OCI-LY7 (cell line): Measurements from ENCODE around the gene MCCD1. TPM values are rescaled to one million over a fixed set of nuclear protein-coding genes. Genes with fewer than 3 reads are reported as not detected.

Experiments
- BruUV-seq: library from RNA; stranded (reverse); fragments of 400-500 nt; replicated peaks from 2 replicates; lab custom pipeline; 2021; lab: Mats Ljungman, UMichigan
- CTCF ChIA-PET: fragments of 300-600 bp; sonication (Branson Sonifier 250); formaldehyde crosslinking; loops from one replicate; lab custom pipeline; 2022; ENCODE audit warnings: antibody characterized with exemption; ENCODE audit not compliant: unreplicated experiment; lab: Charles Lee
- POLR2A ChIA-PET: fragments of 300-600 bp; sonication (Branson Sonifier 250); formaldehyde crosslinking; loops from one replicate; lab custom pipeline; 2022; ENCODE audit warnings: antibody characterized with exemption; lab: Charles Lee
- DNase-seq: peaks from one replicate; pipeline ENCODE4 v3.0.0-alpha.2; 2015; ENCODE audit warnings: low spot score
- H2AFZ ChIP-seq: fragments of 200-600 bp; sonication (generic), shearing (Covaris generic); 2 replicates; pipeline ENCODE4 v1.6.1; 2014; ENCODE audit warnings: mild to moderate bottlenecking, antibody characterized with exemption, low read length, moderate library complexity
- H3K27ac ChIP-seq: fragments of 200-600 bp; sonication (generic); 2 replicates; pipeline ENCODE4 v1.5.1; 2014; ENCODE audit warnings: mixed run types, low read depth, mild to moderate bottlenecking, moderate library complexity, low read length, inconsistent platforms; ENCODE audit not compliant: poor library complexity, severe bottlenecking
- H3K36me3 ChIP-seq: fragments of 200-600 bp; sonication (generic); 2 replicates; pipeline ENCODE4 v1.6.1; 2014; ENCODE audit warnings: mild to moderate bottlenecking, antibody characterized with exemption, low read length, moderate library complexity, mixed read lengths; ENCODE audit not compliant: insufficient read depth
- H3K4me1 ChIP-seq: fragments of 200-600 bp; sonication (generic); 2 replicates; pipeline ENCODE4 v1.5.1; 2014; ENCODE audit warnings: mild to moderate bottlenecking, low read length; ENCODE audit not compliant: insufficient read depth, poor library complexity, severe bottlenecking
- H3K4me2 ChIP-seq: fragments of 200-600 bp; sonication (generic); 2 replicates; pipeline ENCODE4 v1.6.1; 2014; ENCODE audit warnings: mild to moderate bottlenecking, low read length
- H3K4me3 ChIP-seq: fragments of 200-600 bp; sonication (generic); 2 replicates; pipeline ENCODE4 v1.5.1; 2014; ENCODE audit warnings: mild to moderate bottlenecking, low read depth, low read length; ENCODE audit not compliant: poor library complexity, severe bottlenecking
- H3K79me2 ChIP-seq: fragments of 200-600 bp; sonication (generic); 2 replicates; pipeline ENCODE4 v1.6.1; 2016; ENCODE audit warnings: low read depth, mild to moderate bottlenecking, low read length, moderate library complexity, mixed read lengths; ENCODE audit not compliant: insufficient read depth
- H3K9me2 ChIP-seq: fragments of 200-600 bp; sonication (generic); 2 replicates; pipeline ENCODE4 v1.6.1; 2016; ENCODE audit warnings: mild to moderate bottlenecking, low read length, mixed read lengths; ENCODE audit not compliant: insufficient read depth
- H3K9me3 ChIP-seq: fragments of 200-600 bp; sonication (generic); 2 replicates; pipeline ENCODE4 v1.6.1; 2014; ENCODE audit warnings: mild to moderate bottlenecking, mixed run types, low read length, mixed read lengths
- H4K20me1 ChIP-seq: fragments of 200-600 bp; sonication (generic); 2 replicates; pipeline ENCODE4 v1.6.1; 2014; ENCODE audit warnings: mild to moderate bottlenecking, antibody characterized with exemption, low read length, moderate library complexity, mixed read lengths; ENCODE audit not compliant: insufficient read depth
- CTCF ChIP-seq: fragments of 200-600 bp; sonication (generic); conservative IDR thresholded peaks from 2 replicates; pipeline ENCODE4 v1.5.1; 2014; ENCODE audit warnings: mild to moderate bottlenecking, antibody characterized with exemption, low read length, moderate library complexity, mixed read lengths
- EZH2phosphoT487 ChIP-seq: fragments of 200-600 bp; sonication (generic); IDR thresholded peaks from 2 replicates; pipeline ENCODE4 v1.6.1; 2018; ENCODE audit warnings: low read depth, borderline replicate concordance, mild to moderate bottlenecking, mixed run types, antibody characterized with exemption, low read length, moderate library complexity, mixed read lengths
- intact Hi-C: fragments of 100-400 bp; cut with micrococcal nuclease; formaldehyde crosslinking; loops from one replicate; pipeline ENCODE4 v1.10.0; 2022; ENCODE audit not compliant: unreplicated experiment
- total RNA-seq, 2 experiments: library from RNA; depleted of rRNA in 1 of 2; stranded (reverse); fragments of >200 nt in 1 of 2; shearing (Covaris generic) in 1 of 2; gene quantifications; 2 replicates each; pipeline ENCODE4 v1.2.3, GENCODE V29; 2014 to 2022

The MCCD1 gene
- total RNA-seq, 2 experiments from 2014 or later: not detected

DNA sequence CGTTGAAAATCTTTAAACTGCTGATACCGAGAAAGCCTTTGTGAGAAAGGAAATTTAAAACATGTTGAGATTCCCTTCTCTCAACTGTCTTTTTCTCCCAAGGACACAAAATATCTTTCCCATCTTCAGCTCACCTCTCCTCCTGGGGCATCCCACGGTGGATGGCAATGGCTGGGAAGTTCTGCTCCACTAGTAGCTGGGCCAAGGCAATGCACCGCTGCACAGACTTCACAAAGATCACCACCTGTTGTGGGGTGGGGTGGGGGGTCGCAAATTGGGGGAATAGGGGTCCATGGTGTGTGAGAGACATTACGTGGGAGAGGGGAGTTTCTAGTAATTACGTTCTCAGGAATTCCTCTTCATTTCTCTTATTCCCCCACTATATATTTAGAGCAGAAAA lies 2.4 kb downstream of the MCCD1 start:
- H3K36me3 ChIP-seq: peaks cover 80% of the 10 kb centered on the region
- no peaks in the 10 kb centered on the region for H3K9me3 ChIP-seq
- H3K9me2 ChIP-seq: no peaks in the 10 kb centered on the region
- H3K4me2 ChIP-seq: no peak overlapping the region
- intact Hi-C loops: no loop called here
- DNase-seq: no peak
- no peak overlapping the region for H2AFZ ChIP-seq
- no peak overlapping the region for H3K27ac ChIP-seq
- no peak overlapping the region for H3K4me3 ChIP-seq
- ChIA-PET CTCF (interaction anchor here (0.7 kb wide), 1 partner anchor 9 kb away, joined by 4 read pairs; no protein-coding TSS in a partner anchor), POLR2A (interaction anchor here (0.6 to 1.4 kb wide), 5 partner anchors 10 to 304 kb away, joined by 3 to 6 read pairs (median 4); no protein-coding TSS in a partner anchor)
- H3K4me1 ChIP-seq: no peaks in the 10 kb centered on the region
- peaks cover 17% of the 10 kb centered on the region for H4K20me1 ChIP-seq
- BruUV-seq: no TSS peak
- TF ChIP-seq CTCF (no peak), EZH2phosphoT487 (no peak)
- H3K79me2 ChIP-seq: peaks cover 20% of the 10 kb centered on the region

GRCh38 chr6:31531771-31532643 lies 3.2 kb downstream of the MCCD1 start:
- no peaks in the 10 kb centered on the region for H3K4me1 ChIP-seq
- H3K79me2 ChIP-seq: peaks cover 28% of the 10 kb centered on the region
- H3K4me3 ChIP-seq: no peak overlapping the region
- H3K9me3 ChIP-seq: no peaks in the 10 kb centered on the region
- H3K4me2 ChIP-seq: no peak overlapping the region
- H3K27ac ChIP-seq: no peak overlapping the region
- no TSS peak for BruUV-seq
- ChIA-PET CTCF (no interaction called here), POLR2A (interaction anchor here (0.7 to 1.4 kb wide), 5 partner anchors 9 to 350 kb away, joined by 3 to 6 read pairs (median 4); no protein-coding TSS in a partner anchor)
- H3K9me2 ChIP-seq: no peaks in the 10 kb centered on the region
- H3K36me3 ChIP-seq: peaks cover 88% of the 10 kb centered on the region
- DNase-seq: no peak
- H2AFZ ChIP-seq: no peak overlapping the region
- TF ChIP-seq EZH2phosphoT487 (no peak), CTCF (no peak)
- intact Hi-C loops: no loop called here
- peaks cover 22% of the 10 kb centered on the region for H4K20me1 ChIP-seq
